ENCODE data around the gene ZNF804B.
"Not testable (repeated sequence)": the region's sequence is repeated elsewhere in the genome, so short reads cannot be mapped to it uniquely, and the experiment has no call there.

The ZNF804B gene

GRCh38 chr7:89094269-89094668, 334.8 kb downstream of the ZNF804B start:
- no peak for DNase-seq (ENCODE audit: low read depth)

- no peak for DNase-seq (ENCODE audit: low read depth)
Measured at GRCh38 chr7:89103564-89103963, 344.1 kb downstream of the ZNF804B start.

DNA sequence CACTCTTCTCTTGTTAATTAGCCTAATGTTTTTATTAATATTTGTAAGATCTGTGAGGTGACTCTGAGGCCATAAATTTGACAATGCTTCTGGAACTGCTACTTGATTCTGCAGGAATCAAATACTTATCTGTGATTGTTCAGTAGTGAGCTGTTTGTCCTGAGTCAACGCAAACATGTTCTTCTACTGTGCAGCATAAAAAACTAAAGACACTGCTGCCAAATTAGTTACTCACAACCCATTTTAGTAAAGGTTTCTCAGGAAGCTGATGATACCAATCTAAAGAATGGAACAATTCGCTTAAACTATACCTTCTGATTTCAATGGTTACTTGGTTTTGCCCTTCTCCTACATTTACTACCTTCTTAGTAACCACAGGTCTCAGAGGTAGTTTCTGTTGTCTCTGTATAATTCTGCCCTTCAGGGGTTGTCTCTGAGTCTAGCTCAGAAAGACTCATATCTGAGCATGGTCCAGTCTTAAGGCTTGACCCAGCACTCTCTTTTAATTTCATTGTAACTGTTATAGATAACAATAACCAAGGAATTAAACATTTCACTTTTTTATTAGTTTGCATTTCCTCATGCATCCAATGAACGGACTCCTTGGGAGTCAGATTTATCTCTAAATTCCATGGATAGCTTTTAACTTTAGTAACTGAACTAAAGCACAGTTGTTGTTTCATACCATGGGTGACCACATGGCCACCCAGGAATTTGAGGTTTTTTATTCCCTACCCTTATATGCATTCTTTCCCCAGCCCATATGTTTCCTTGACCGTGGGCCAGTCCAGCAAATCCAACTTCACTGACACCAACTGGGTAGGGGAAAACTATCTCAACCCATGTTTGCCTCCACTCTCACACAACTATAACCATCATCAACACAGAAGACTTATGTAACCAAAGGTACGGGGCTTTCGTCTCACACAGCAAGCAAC, 345.5 kb downstream of the ZNF804B start:
- DNase-seq (ENCODE audit: low read depth), result no peak

GRCh38 chr7:89123871-89124270, 364.4 kb downstream of the ZNF804B start:
- no peak for DNase-seq (ENCODE audit: low read depth)

DNA sequence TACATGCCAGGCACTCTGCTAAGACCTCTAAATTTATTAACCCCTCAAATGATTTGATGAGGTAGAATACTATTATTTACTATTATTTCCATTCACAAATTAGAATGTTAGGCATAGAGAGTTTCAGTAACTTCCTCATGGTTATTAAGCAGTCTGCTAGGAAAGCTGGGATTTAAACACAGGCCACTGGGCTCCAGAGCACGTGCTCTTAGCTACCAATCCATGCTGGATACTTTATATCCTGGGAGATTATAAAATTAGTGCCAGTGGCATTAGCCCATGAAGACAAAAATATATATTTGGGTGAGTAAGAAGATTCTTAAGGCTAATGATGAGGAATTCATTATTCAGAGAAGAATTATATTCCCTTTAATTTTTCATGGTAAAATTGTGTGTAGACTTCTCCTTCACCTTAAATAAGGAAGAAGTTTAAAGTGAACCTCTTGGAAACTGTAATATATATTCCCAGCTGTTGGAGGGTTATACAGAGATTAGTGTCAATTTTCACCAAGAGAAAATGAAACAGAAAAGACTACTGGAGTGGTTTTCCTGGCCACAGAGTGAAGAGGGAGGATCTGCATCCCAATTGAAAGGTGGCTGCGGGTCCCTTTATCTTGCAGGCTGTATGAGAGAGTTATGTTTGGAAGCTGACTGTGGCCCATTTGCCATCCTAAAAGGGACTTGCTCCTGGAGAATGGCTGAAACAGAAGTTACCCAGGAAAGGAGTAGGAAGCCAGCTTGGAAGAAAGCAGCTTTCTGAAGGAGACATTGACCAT, 370.3 kb downstream of the ZNF804B start:
- DNase-seq (ENCODE audit: low read depth), result no peak

GRCh38 chr7:89133357-89133756, 373.9 kb downstream of the ZNF804B start:
- DNase-seq (ENCODE audit: low read depth), result no peak

DNA sequence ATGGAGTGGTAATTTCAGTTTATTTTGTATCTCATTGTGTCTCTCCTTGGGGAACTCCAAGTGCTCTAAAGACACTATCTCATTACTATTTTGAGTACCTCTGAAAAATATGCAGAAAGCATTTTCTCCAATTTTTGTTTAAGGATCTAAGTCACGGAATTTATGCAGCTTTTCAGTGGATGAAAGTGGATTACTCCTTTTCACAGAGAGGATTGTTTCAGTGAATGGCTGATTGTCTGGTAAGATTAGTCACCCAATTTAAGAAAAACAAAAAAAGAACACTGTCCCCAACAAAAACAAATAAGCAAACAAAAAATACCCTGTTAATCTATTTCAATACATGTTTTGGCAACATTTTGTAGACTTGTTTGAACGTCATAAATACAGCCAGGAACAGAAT, 374.3 kb downstream of the ZNF804B start:
- DNase-seq (ENCODE audit: low read depth), result no peak

DNA sequence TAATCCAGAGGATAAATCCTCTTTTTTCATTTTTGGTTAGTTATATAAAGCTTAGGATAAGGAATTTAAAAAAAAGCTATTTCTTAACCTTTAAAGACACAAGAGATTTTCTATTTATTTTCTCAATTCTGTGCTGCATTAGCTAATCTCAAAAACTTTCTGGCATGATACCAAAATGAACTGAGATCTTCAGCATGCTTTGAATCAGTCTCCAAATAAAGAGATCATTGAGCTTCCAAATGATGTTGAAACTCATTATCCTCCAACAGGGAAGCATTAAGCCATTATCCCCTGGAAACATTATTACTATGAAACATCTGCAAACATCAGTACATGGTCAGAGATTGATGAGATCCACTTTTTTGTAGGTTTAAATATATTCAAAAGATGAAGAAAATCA, 386.3 kb downstream of the ZNF804B start:
- DNase-seq (ENCODE audit: low read depth), result no peak

- DNase-seq (ENCODE audit: low read depth), result no peak
Measured at GRCh38 chr7:89160107-89160506, 400.6 kb downstream of the ZNF804B start.

DNA sequence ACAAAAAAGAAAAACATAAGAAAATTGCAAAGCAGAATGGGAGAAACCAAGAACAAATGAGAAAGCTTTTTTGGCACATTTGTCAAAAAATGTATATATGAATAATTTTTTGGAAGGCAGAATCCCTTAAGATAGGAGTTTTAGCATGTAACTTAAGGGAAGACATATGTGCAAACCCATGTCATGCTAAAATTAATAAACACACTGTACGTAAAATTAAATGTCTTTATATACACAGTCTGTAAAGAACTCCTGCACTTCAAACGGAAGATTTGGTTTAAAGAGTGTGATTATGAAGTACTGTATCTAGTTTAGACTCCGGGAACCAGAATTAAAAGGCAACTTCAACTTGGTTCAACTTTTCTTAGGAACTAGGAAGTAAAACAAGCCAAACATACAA, 405.9 kb downstream of the ZNF804B start:
- DNase-seq (ENCODE audit: low read depth), result no peak

DNA sequence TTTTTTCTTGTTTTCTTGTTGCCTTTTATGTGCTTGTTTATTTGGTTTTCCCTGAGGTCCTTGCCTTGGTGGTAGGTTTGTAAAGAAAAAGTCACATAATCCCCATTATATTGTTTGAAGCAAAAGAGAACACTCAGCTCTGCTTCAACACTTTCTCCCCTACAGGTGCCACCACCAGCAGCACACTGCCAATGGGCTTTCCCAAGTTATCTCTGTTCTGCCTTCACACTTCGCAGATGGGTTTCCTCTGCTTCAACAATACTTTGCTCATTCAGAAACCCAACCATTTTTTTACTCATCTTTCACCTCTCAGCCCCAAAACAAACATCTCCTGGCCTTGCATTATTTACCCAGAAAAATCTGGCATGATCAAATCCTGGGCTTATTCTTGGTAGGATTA, 411.1 kb downstream of the ZNF804B start:
- no peak for DNase-seq (ENCODE audit: low read depth)

DNA sequence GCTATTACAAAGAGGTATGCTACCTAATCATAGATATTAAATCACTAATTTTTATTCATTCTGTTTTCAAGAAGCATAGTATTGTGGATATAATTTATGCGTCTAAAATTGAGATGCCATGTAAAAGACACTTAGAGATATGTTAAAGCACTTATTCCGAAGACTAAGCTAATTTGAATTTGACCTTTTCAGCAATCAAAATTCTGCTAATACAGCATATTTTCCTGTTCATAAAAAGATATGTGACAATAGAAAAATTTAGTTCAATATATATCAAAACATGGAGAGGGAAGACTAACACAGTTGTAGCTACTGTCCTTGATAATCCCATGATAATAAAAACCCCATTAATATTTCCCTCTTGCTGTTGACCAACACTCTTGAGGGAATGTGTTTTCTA, 422.6 kb downstream of the ZNF804B start:
- no peak for DNase-seq (ENCODE audit: low read depth)

- DNase-seq (ENCODE audit: low read depth), result no peak
Measured at GRCh38 chr7:89183712-89184111, 424.2 kb downstream of the ZNF804B start.

DNA sequence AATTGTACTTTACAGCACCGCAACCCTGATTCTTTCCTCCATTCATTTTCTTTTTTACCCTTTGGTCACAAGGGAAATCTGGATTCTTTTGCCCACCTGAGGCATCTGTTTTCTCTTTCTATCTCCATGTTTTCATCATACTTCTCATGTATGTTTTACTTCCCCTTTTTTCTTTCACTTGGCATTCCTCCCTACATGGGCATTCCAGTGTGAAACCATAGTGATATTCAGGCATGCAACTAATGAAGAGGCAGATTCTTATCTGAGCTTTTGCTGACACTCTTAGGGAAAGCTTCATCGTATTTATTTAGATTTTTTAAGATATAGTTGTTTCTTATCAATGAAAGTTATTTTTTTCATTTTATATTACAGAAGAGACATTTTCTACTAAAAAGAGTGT, 441.3 kb downstream of the ZNF804B start:
- DNase-seq (ENCODE audit: low read depth), result no peak

- DNase-seq (ENCODE audit: low read depth), result no peak
Measured at GRCh38 chr7:89223900-89224395, 464.4 kb downstream of the ZNF804B start.

GRCh38 chr7:89228688-89229171, 469.2 kb downstream of the ZNF804B start:
- DNase-seq (ENCODE audit: low read depth), result not testable (repeated sequence)

- no peak for DNase-seq (ENCODE audit: low read depth)
Measured at GRCh38 chr7:89238156-89238555, 478.7 kb downstream of the ZNF804B start.

DNA sequence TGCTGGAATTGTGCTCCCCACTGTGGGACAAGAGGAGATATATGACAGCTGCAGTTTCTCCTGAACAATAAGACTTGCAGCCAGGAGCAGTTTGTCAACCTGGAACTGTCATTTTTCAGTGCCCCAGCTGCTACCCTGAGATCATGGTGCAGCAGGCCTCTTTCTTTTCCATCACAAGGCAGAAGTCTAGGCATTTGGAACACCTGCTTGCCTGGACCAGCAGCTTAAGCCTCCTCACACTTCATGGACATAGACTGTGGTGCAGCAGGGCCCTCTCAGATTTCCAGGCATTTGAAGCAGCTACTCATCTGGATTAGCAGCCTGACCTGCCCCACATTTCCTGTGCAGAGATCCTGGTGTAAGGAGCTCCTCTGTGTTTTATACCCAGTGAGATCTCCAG, 486.7 kb downstream of the ZNF804B start:
- no peak for DNase-seq (ENCODE audit: low read depth)

- no peak for DNase-seq (ENCODE audit: low read depth)
Measured at GRCh38 chr7:89247207-89247606, 487.7 kb downstream of the ZNF804B start.

- no peak for DNase-seq (ENCODE audit: low read depth)
Measured at GRCh38 chr7:89259085-89259484, 499.6 kb downstream of the ZNF804B start.

- DNase-seq (ENCODE audit: low read depth), result no peak
Measured at GRCh38 chr7:89264126-89264525, 504.6 kb downstream of the ZNF804B start.

DNA sequence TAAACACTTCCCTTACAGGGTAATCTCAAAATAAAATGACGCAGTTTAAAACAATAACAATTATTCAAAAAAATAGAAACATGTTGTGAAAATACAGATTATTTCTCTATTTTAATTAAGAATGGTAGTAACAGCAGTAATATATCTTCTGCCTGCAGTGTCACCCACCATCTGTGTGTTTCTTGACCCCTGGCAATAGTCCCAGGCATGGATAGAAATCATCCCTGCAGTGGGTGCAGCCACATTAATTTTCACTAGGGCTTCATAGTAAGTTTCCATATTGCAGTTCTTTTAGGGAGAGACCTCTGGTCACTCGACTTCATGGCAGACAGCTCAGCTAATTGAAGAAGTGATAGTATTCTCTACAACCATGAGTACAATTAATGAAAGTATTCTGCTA, 506.1 kb downstream of the ZNF804B start:
- DNase-seq (ENCODE audit: low read depth), result no peak

- DNase-seq (ENCODE audit: low read depth), result no peak
Measured at GRCh38 chr7:89283302-89283701, 523.8 kb downstream of the ZNF804B start.

All from activated T-cell treated with anti-CD3 and anti-CD28 coated beads for 48 hours (primary cell).